AG09309 (cell line): ENCODE measurements around the gene SCN4A.
"Not testable (repeated sequence)": the region's sequence is repeated elsewhere in the genome, so short reads cannot be mapped to it uniquely, and the experiment has no call there.

Experiments
- DNase-seq: peaks from one replicate; pipeline ENCODE4 v3.0.0-alpha.2; 2010; ENCODE audit warnings: low read depth
- H3K4me3 ChIP-seq: 2 replicates; pipeline ENCODE4 v1.5.1; 2011; ENCODE audit warnings: mild to moderate bottlenecking, low read depth, low read length, moderate library complexity; ENCODE audit not compliant: control insufficient read depth
- TF ChIP-seq, protein P1 (sequence below): IDR thresholded peaks from 2 replicates; pipeline ENCODE4 v1.5.1; 2011; ENCODE audit warnings: mild to moderate bottlenecking, low read depth, low read length, inconsistent platforms; ENCODE audit not compliant: insufficient read depth, control insufficient read depth; ENCODE audit errors: missing control alignments

SCN4A gene

GRCh38 chr17:64009571-64010402 is 37.1 kb upstream of the SCN4A start:
- TF ChIP-seq, protein P1, sequence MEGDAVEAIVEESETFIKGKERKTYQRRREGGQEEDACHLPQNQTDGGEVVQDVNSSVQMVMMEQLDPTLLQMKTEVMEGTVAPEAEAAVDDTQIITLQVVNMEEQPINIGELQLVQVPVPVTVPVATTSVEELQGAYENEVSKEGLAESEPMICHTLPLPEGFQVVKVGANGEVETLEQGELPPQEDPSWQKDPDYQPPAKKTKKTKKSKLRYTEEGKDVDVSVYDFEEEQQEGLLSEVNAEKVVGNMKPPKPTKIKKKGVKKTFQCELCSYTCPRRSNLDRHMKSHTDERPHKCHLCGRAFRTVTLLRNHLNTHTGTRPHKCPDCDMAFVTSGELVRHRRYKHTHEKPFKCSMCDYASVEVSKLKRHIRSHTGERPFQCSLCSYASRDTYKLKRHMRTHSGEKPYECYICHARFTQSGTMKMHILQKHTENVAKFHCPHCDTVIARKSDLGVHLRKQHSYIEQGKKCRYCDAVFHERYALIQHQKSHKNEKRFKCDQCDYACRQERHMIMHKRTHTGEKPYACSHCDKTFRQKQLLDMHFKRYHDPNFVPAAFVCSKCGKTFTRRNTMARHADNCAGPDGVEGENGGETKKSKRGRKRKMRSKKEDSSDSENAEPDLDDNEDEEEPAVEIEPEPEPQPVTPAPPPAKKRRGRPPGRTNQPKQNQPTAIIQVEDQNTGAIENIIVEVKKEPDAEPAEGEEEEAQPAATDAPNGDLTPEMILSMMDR, result no peak
- DNase-seq, result no peak
- H3K4me3 ChIP-seq, result no peak overlapping the region

DNA sequence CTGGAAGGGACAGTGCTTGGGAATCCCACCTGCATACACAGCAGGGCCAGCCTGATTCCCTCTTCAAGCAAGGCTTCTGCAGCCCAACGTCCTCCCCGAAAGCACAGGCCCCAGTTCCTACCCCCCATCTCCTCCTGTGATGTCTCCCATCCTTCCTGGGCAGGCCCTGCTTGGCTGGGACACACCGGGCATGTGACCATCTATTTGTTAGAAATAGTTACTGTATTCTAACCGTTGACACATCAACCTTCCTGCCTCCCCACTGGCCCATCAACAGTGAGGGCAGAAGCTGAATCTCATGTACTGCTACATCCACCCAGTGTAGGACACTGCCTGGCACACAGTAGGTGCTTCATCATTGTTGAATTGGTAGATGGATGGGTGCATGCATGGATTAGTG is 36.1 kb upstream of the SCN4A start:
- TF ChIP-seq, protein P1, result no peak
- no peak overlapping the region for H3K4me3 ChIP-seq
- DNase-seq, result no peak

DNA sequence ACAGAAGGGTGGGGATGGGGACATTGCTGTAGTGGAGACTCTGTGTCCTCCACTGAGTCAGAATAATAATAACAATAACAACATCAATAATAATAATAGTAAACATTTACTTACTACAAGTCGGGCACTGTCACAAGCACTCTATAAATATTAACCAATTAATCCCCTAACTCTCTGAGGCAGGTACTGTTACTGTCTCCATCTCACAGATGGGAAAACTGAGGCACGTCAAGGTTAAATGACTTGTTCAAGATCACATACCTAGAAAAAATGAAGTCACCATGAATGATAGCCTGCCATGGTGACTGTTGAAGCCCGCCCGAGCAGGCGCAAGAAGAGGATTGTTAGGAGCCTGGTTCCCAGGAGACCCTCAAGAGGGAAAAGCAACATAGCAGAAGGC is 35.6 kb upstream of the SCN4A start:
- DNase-seq, result no peak
- TF ChIP-seq, protein P1, result no peak

DNA sequence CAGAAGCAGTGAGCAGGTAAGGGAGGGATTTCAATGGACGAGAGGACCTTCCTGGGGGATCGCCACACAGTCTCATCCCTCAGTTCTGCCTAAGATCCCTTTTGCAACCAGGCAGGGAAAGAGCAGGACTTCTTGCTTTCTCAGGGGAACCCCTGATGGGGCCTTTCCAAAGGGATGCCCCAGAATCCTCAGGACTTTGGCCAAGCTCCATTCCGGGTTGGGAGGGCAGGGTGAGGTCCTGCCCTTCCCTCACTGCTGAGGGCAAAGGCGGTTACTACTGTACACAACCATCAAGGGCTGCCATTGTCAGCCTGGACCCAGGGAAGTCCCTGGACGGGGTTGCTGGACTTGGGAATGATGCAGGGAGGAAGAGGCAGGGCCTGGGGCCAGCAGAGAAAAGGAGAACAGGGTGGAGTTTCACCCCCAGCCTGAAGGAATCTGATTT is 35.1 kb upstream of the SCN4A start:
- TF ChIP-seq, protein P1, result no peak
- H3K4me3 ChIP-seq, result no peak overlapping the region
- DNase-seq, result no peak

More for the DNA sequence above, 35.6 kb upstream of the SCN4A start:
- H3K4me3 ChIP-seq, result no peak overlapping the region

- not testable (repeated sequence) for DNase-seq
Measured at GRCh38 chr17:64007089-64007837, 34.5 kb upstream of the SCN4A start.

DNA sequence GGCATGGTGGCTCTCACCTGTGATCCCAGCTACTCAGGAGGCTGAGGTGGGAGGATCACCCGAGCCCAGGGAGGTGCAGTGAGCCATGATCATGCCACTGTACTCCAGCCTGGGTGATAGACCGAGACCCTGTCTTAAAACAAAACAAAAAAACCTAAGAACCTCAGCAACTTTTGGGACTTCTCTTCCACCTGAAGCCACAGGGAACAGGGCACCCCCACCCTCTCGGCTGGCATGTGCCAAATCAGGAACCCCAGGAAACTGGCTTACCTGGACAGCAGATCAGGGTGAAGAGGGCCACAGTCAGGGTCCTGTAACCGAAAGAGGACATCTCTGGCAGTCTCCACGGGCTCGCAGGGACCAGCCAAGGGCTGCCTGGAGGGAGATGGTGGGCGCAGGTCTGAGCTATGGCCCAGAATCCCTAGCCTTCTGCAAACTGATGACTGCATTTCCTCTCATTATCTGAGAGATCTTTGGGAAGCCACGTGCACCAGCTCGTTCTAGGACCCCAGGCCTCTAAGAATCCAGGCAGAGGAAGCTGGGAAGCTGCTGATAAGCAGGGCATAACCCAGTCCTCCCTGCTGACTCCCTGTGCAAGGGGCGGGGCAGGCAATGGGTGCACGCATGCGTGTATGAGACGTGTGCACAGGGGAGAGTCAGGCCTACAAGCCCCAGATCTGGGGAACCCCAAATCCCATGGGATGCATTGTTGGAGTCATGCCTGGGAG is 33.8 kb upstream of the SCN4A start:
- no peak for DNase-seq
- H3K4me3 ChIP-seq, result no peak overlapping the region
- TF ChIP-seq, protein P1, result no peak

More at GRCh38 chr17:64007089-64007837, 34.5 kb upstream of the SCN4A start:
- H3K4me3 ChIP-seq, result not testable (repeated sequence)
